Measurements from ENCODE around the gene NSUN6. TPM values are rescaled to one million over a fixed set of nuclear protein-coding genes. Genes with fewer than 3 reads are reported as not detected.
"Not testable (repeated sequence)": the region's sequence is repeated elsewhere in the genome, so short reads cannot be mapped to it uniquely, and the experiment has no call there.

The NSUN6 gene
- total RNA-seq, 2 experiments from 2014 or later = 9.8 to 11.1 TPM

DNA sequence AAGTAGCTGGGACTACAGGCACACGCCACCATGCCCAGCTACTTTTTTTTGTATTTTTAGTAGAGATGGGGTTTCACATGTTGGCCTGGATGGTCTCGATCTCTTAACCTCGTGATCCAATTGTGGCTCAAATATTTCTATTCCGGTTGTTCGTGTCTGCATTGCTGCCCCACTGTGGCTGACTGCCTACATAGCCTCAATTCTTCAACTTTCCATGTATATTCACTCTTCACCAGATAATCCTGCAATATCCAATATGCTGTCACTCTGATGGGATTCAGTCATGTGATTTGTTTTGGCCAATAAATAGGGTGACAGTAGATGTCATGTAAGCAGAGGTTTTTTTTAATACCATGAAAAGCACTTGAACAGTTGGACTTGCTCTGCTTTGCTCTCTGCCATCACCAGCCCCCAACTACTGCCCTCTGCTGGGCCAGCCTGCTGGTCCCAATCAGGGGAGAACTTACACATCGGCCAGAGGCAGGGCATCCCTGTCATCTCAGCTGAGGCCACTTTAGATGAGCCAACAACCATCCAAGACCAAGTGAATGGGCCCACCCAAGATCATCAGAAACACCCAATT is 56.7 kb downstream of the NSUN6 start:
- H3K36me3 Mint-ChIP-seq (ENCODE audit: low read depth) = peaks cover 55% of the 10 kb centered on the region
- CTCF ChIA-PET = no interaction called here
- H3K4me3 Mint-ChIP-seq = no peak overlapping the region
- H3K27me3 Mint-ChIP-seq (ENCODE audit: low read depth) = no peaks in the 10 kb centered on the region
- H3K4me1 Mint-ChIP-seq (ENCODE audit: low read depth) = peaks cover 2% of the 10 kb centered on the region
- intact Hi-C loops (cut with micrococcal nuclease) = no loop called here
- H3K27ac Mint-ChIP-seq = no peak overlapping the region
- H3K9me3 Mint-ChIP-seq = peaks cover 8% of the 10 kb centered on the region
- DNase-seq = no peak

GRCh38 chr10:18591141-18591540 is 60.2 kb downstream of the NSUN6 start:
- H3K4me3 Mint-ChIP-seq; CTCF ChIA-PET; H3K9me3 Mint-ChIP-seq; DNase-seq; H3K27me3 Mint-ChIP-seq (ENCODE audit: low read depth); intact Hi-C loops (cut with micrococcal nuclease); H3K4me1 Mint-ChIP-seq (ENCODE audit: low read depth); H3K27ac Mint-ChIP-seq: not testable (repeated sequence)
- peaks cover 76% of the 10 kb centered on the region for H3K36me3 Mint-ChIP-seq (ENCODE audit: low read depth)

- H3K27ac Mint-ChIP-seq; H3K27me3 Mint-ChIP-seq (ENCODE audit: low read depth); H3K9me3 Mint-ChIP-seq; H3K4me3 Mint-ChIP-seq; CTCF ChIA-PET; intact Hi-C loops (cut with micrococcal nuclease); DNase-seq: not testable (repeated sequence)
- Mint-ChIP-seq H3K36me3 (ENCODE audit: low read depth) (peaks cover 75% of the 10 kb centered on the region), H3K4me1 (ENCODE audit: low read depth) (peaks cover 10% of the 10 kb centered on the region)
Observed at GRCh38 chr10:18586637-18587036, 64.8 kb downstream of the NSUN6 start.

- CTCF ChIA-PET = no interaction called here
- peaks cover 79% of the 10 kb centered on the region for H3K36me3 Mint-ChIP-seq (ENCODE audit: low read depth)
- intact Hi-C loops (cut with micrococcal nuclease) = no loop called here
- peaks cover 1% of the 10 kb centered on the region for H3K9me3 Mint-ChIP-seq
- peaks cover 10% of the 10 kb centered on the region for H3K4me1 Mint-ChIP-seq (ENCODE audit: low read depth)
- DNase-seq = no peak
- no peak overlapping the region for H3K27ac Mint-ChIP-seq
- no peaks in the 10 kb centered on the region for H3K27me3 Mint-ChIP-seq (ENCODE audit: low read depth)
- no peak overlapping the region for H3K4me3 Mint-ChIP-seq
Observed at GRCh38 chr10:18583575-18584270, 67.7 kb downstream of the NSUN6 start.

DNA sequence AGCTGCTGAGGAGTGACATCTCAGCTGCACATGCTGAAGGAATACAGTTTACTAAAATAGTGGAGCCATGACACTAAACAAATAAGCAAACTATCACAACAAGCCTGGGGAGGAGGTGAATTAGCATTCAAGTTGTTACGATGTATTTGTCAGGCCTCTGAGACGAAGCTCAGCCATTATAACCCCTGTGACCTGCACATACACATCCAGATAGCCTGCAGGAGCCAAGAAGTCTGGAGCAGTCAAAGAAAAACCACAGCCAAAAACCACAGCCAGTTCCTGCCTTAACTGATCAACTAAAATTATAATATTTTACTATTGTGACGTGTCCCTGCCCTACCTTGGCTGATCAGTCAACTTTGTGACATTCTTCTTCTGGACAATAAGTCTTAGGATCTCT is 68.6 kb downstream of the NSUN6 start:
- Mint-ChIP-seq H3K36me3 (ENCODE audit: low read depth) (peaks cover 81% of the 10 kb centered on the region), H3K4me1 (ENCODE audit: low read depth) (peaks cover 10% of the 10 kb centered on the region), H3K27me3 (ENCODE audit: low read depth) (no peaks in the 10 kb centered on the region), H3K27ac (no peak overlapping the region), H3K9me3 (peaks cover 5% of the 10 kb centered on the region), H3K4me3 (no peak overlapping the region)
- no peak for DNase-seq
- CTCF ChIA-PET = no interaction called here
- intact Hi-C loops (cut with micrococcal nuclease) = no loop called here

DNA sequence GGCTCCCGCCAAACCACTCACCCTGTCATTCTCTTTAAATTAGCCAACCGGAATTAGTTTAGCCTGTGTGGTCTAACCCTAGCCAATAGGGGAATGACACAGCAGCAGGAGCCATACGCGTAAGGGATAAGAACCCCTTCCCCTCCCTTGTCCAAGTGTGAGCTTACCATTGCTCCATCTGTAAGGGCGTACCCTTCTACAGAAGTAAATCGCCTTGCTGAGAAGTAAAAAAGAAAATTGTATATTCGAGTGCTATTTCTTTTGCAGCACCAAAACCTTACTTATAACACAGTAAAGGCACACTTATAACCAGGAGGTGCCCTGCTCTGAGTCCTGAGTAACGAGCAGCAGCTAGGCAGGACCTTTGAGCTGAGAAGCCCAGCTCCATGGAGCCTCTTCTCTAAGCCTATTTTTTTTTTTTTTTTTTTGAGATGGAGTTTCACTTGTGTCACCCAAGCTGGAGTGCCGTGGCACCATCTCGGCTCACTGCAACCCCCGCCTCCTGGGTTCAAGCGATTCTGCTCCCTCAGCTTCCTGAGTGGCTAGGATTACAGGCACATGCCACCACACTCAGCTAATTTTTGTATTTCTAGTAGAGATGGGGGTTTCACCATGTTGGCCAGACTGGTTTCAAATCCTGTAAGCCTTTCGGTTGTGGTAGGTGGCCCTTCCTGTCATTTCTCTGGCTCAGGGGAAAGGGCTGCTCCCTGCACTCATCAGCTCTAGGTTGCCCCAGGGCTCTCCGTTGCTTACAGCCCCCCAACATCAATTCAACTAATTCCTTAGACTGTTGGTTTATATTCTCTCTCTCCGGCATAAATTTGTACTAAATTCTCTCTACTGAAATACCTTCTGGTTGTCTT is 73.3 kb downstream of the NSUN6 start:
- intact Hi-C loops (cut with micrococcal nuclease) = no loop called here
- Mint-ChIP-seq H3K4me3 (no peak overlapping the region), H3K36me3 (ENCODE audit: low read depth) (peaks cover 72% of the 10 kb centered on the region), H3K27ac (no peak overlapping the region), H3K27me3 (ENCODE audit: low read depth) (no peaks in the 10 kb centered on the region), H3K4me1 (ENCODE audit: low read depth) (peaks cover 4% of the 10 kb centered on the region), H3K9me3 (peaks cover 12% of the 10 kb centered on the region)
- CTCF ChIA-PET = no interaction called here
- DNase-seq = no peak

DNA sequence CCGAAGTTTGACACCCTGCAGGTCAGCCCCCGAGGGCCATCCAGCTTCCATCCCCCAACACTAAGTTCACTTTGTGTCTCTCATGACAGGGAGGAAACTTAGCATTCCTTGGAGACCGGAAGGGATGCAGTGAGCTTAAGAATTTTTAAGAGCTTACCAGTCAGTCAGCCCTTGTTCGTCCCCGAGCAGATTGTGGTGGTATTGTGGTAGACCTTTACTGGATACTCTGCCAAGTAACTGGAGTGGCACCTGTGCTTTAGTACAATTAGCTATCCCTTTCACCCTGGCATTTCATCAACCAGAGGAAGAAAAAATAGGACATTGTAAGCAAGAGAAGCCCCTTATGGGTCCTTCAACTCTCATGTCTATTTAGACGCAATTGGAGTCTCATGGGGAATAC is 74.8 kb downstream of the NSUN6 start:
- peaks cover 12% of the 10 kb centered on the region for H3K9me3 Mint-ChIP-seq
- no peak for DNase-seq
- no peak overlapping the region for H3K4me3 Mint-ChIP-seq
- no peak overlapping the region for H3K27ac Mint-ChIP-seq
- H3K27me3 Mint-ChIP-seq (ENCODE audit: low read depth) = no peaks in the 10 kb centered on the region
- peaks cover 59% of the 10 kb centered on the region for H3K36me3 Mint-ChIP-seq (ENCODE audit: low read depth)
- CTCF ChIA-PET = no interaction called here
- no peaks in the 10 kb centered on the region for H3K4me1 Mint-ChIP-seq (ENCODE audit: low read depth)
- intact Hi-C loops (cut with micrococcal nuclease) = no loop called here

- H3K27me3 Mint-ChIP-seq (ENCODE audit: low read depth) = no peaks in the 10 kb centered on the region
- intact Hi-C loops (cut with micrococcal nuclease) = no loop called here
Observed at GRCh38 chr10:18572959-18573561, 78.3 kb downstream of the NSUN6 start.

DNA sequence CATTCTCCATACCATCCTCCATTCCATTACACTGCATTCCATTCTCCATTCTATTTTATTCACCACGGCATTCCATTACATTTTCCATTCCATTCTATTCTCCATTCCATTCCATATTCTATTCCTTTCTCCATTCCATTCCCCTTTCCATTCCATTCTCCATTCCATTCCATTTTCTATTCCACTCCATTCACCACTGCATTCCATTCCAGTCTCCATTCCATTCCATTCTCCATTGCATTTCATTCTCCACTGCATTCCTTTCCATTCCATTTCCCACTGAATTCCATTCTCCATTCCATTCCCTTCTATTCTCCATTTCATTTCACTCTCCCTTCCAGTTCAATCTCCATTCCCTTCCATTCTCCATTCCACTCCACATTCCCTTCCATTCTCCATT is 79.6 kb downstream of the NSUN6 start:
- H3K4me1 Mint-ChIP-seq (ENCODE audit: low read depth) = no peaks in the 10 kb centered on the region
- H3K9me3 Mint-ChIP-seq = no peaks in the 10 kb centered on the region
- no peak for DNase-seq
- no peaks in the 10 kb centered on the region for H3K27me3 Mint-ChIP-seq (ENCODE audit: low read depth)
- intact Hi-C loops (cut with micrococcal nuclease) = no loop called here
- H3K27ac Mint-ChIP-seq = no peak overlapping the region
- no peak overlapping the region for H3K4me3 Mint-ChIP-seq
- CTCF ChIA-PET = no interaction called here
- H3K36me3 Mint-ChIP-seq (ENCODE audit: low read depth) = peaks cover 15% of the 10 kb centered on the region

More at GRCh38 chr10:18572959-18573561, 78.3 kb downstream of the NSUN6 start:
- H3K27ac Mint-ChIP-seq = no peak overlapping the region
- CTCF ChIA-PET = no interaction called here
- H3K4me1 Mint-ChIP-seq (ENCODE audit: low read depth) = no peaks in the 10 kb centered on the region
- no peak overlapping the region for H3K4me3 Mint-ChIP-seq
- no peak for DNase-seq
- H3K36me3 Mint-ChIP-seq (ENCODE audit: low read depth) = peaks cover 27% of the 10 kb centered on the region
- peaks cover 6% of the 10 kb centered on the region for H3K9me3 Mint-ChIP-seq

GRCh38 chr10:18571076-18571475 is 80.3 kb downstream of the NSUN6 start:
- no peaks in the 10 kb centered on the region for H3K27me3 Mint-ChIP-seq (ENCODE audit: low read depth)
- peaks cover 9% of the 10 kb centered on the region for H3K36me3 Mint-ChIP-seq (ENCODE audit: low read depth)

DNA sequence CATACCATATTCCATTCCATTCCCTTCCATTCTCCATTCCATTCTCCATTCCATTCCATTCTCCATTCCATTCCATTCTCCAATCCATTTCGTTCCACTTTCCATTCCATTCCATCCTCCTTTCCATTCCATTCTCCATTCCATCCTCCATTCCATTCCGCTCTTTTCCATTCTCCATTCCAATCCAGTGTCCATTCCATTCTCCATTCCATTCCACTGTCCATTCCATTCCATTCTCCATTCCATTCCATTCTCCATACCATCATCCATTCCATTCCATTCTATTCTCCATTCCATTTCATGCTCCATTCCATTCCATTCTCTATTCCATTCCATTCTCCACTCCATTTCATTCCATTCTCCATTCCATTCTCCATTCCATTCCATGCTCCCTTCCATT is 81.0 kb downstream of the NSUN6 start:
- CTCF ChIA-PET; H3K27me3 Mint-ChIP-seq (ENCODE audit: low read depth); intact Hi-C loops (cut with micrococcal nuclease); DNase-seq; H3K4me3 Mint-ChIP-seq; H3K4me1 Mint-ChIP-seq (ENCODE audit: low read depth); H3K9me3 Mint-ChIP-seq; H3K36me3 Mint-ChIP-seq (ENCODE audit: low read depth); H3K27ac Mint-ChIP-seq: not testable (repeated sequence)

More at GRCh38 chr10:18571076-18571475, 80.3 kb downstream of the NSUN6 start:
- CTCF ChIA-PET = no interaction called here
- no peaks in the 10 kb centered on the region for H3K9me3 Mint-ChIP-seq
- no peak overlapping the region for H3K27ac Mint-ChIP-seq
- DNase-seq = no peak
- no peaks in the 10 kb centered on the region for H3K4me1 Mint-ChIP-seq (ENCODE audit: low read depth)
- H3K4me3 Mint-ChIP-seq = no peak overlapping the region
- intact Hi-C loops (cut with micrococcal nuclease) = no loop called here

GRCh38 chr10:18567343-18567856 is 84.0 kb downstream of the NSUN6 start:
- no peak for DNase-seq
- Mint-ChIP-seq H3K36me3 (ENCODE audit: low read depth) (no peaks in the 10 kb centered on the region), H3K4me3 (no peak overlapping the region), H3K27me3 (ENCODE audit: low read depth) (no peaks in the 10 kb centered on the region), H3K9me3 (no peaks in the 10 kb centered on the region), H3K27ac (no peak overlapping the region), H3K4me1 (ENCODE audit: low read depth) (no peaks in the 10 kb centered on the region)
- CTCF ChIA-PET = no interaction called here
- intact Hi-C loops (cut with micrococcal nuclease) = no loop called here

All from activated naive CD4-positive, alpha-beta T cell treated with anti-CD3 and anti-CD28 coated beads for 36 hours (primary cell).